Esophagus muscularis mucosa (tissue), 4 donors: ENCODE measurements around the gene NHLRC2. TPM values are rescaled to one million over a fixed set of nuclear protein-coding genes. Genes with fewer than 3 reads are reported as not detected.

Source experiments
- DNase-seq: peaks from one replicate; pipeline ENCODE4 v3.0.0-alpha.2; 2017; ENCODE audit errors: extremely low spot score
- H3K27ac ChIP-seq, 4 donors: fragments of 200-600 bp; sonication (generic); replicated peaks in 1 of 4; 1 replicate in 3 of 4; 2 replicates in 1 of 4; pipeline ENCODE4 v1.5.1; 2016 to 2019; ENCODE audit warnings: mild to moderate bottlenecking in 1 of 4
- H3K27me3 ChIP-seq, 4 donors: fragments of 200-600 bp; sonication (generic); one replicate each; pipeline versions ENCODE4 v1.5.1 to v1.6.0; 2016 to 2019
- H3K36me3 ChIP-seq, 4 donors: fragments of 200-600 bp; sonication (generic); one replicate each; pipeline ENCODE4 v1.5.1; 2016 to 2019
- H3K4me1 ChIP-seq, 4 donors: fragments of 200-600 bp; sonication (generic); one replicate each; pipeline ENCODE4 v1.5.1; 2016 to 2019
- H3K4me3 ChIP-seq, 4 donors: fragments of 200-600 bp; sonication (generic); 1 replicate in 2 of 4; 2 replicates in 2 of 4; pipeline ENCODE4 v1.5.1; 2016 to 2019; ENCODE audit warnings: mild to moderate bottlenecking in 4 of 4, moderate library complexity in 1 of 4
- H3K9me3 ChIP-seq, 4 donors: fragments of 200-600 bp; sonication (generic); 1 replicate in 3 of 4; 2 replicates in 1 of 4; pipeline ENCODE4 v1.5.1; 2016 to 2019
- CTCF ChIP-seq, 3 experiments: fragments of 200-600 bp in 2 of 3; fragments of 450-650 bp in 1 of 3; sonication (generic) in 2 of 3; IDR thresholded peaks; one replicate each; pipeline ENCODE4 v1.5.1; 2017 to 2019; ENCODE audit warnings: antibody characterized with exemption in 3 of 3, mild to moderate bottlenecking in 2 of 3, moderate library complexity in 1 of 3
- EP300 ChIP-seq: sonication (generic); formaldehyde crosslinking; IDR thresholded peaks from one replicate; pipeline ENCODE4 v1.6.1; 2017; ENCODE audit warnings: antibody characterized with exemption
- POLR2A ChIP-seq: fragments of 450-650 bp; IDR thresholded peaks from one replicate; pipeline ENCODE4 v1.6.1; 2017; ENCODE audit warnings: antibody characterized with exemption, moderate library complexity, mild to moderate bottlenecking, low read depth
- POLR2AphosphoS5 ChIP-seq, 2 donors: sonication (generic); formaldehyde crosslinking; IDR thresholded peaks; one replicate each; pipeline ENCODE4 v1.6.1; 2017; ENCODE audit warnings: antibody characterized with exemption in 2 of 2
- WGBS: methylation state at CpG from one replicate; pipeline ENCODE4 v1.1.5; 2018; 5-methylcytosine and 5-hydroxymethylcytosine counted together
- intact Hi-C: fragments of 100-400 bp; cut with DNase I; formaldehyde crosslinking; loops from one replicate; pipeline ENCODE4 v1.15.1; 2023
- total RNA-seq, 4 donors: library from RNA; depleted of rRNA; stranded (reverse); fragments of >200 nt; gene quantifications; one replicate each; pipeline versions ENCODE4 v1.1.0 to v1.2.1, GENCODE V29; 2016

Gene NHLRC2
- total RNA-seq, 4 donors from 2014 or later = 30.6 to 59.4 (median 40.3) TPM

GRCh38 chr10:113879691-113880090 lies 25.2 kb downstream of the NHLRC2 start:
- Histone ChIP-seq H3K27me3 (no peaks in the 10 kb centered on the region), H3K27ac (no peak overlapping the region), H3K4me3 (no peak overlapping the region), H3K4me1 (peaks cover 0 to 5% (median 3%) of the 10 kb centered on the region in 4 donors), H3K9me3 (no peaks in the 10 kb centered on the region), H3K36me3 (peaks cover 0 to 22% (median 10%) of the 10 kb centered on the region in 4 donors)
- TF ChIP-seq POLR2A (no peak), EP300 (no peak), POLR2AphosphoS5 (IDR thresholded peaks at IDR 0.05) (no peak), CTCF (IDR thresholded peaks at IDR 0.05) (no peak)
- intact Hi-C loops = no loop called here
- WGBS = 76% methylated on average over 2 of the region's 2 CpGs
- DNase-seq = no peak

GRCh38 chr10:113880236-113880635 lies 25.8 kb downstream of the NHLRC2 start:
- TF ChIP-seq POLR2AphosphoS5 (IDR thresholded peaks at IDR 0.05) (no peak), CTCF (IDR thresholded peaks at IDR 0.05) (no peak), EP300 (no peak), POLR2A (no peak)
- H3K36me3 ChIP-seq = peaks cover 0 to 27% (median 13%) of the 10 kb centered on the region in 4 donors
- peaks cover 0 to 4% (median 1%) of the 10 kb centered on the region in 4 donors for H3K4me1 ChIP-seq
- H3K27ac ChIP-seq = no peak overlapping the region
- no peak for DNase-seq
- H3K27me3 ChIP-seq = no peaks in the 10 kb centered on the region
- WGBS = 88% methylated on average over 1 of the region's 1 CpG
- intact Hi-C loops = no loop called here
- H3K4me3 ChIP-seq = no peak overlapping the region
- no peaks in the 10 kb centered on the region for H3K9me3 ChIP-seq

- TF ChIP-seq POLR2A (no peak), EP300 (no peak), POLR2AphosphoS5 (IDR thresholded peaks at IDR 0.05) (no peak), CTCF (IDR thresholded peaks at IDR 0.05) (no peak)
- Histone ChIP-seq H3K27me3 (no peaks in the 10 kb centered on the region), H3K4me3 (no peak overlapping the region), H3K27ac (no peak overlapping the region), H3K4me1 (no peaks in the 10 kb centered on the region), H3K36me3 (peaks cover 0 to 39% (median 19%) of the 10 kb centered on the region in 4 donors), H3K9me3 (no peaks in the 10 kb centered on the region)
- 97% methylated on average over 2 of the region's 2 CpGs for WGBS
- intact Hi-C loops = no loop called here
- DNase-seq = no peak
These were observed 27.8 kb downstream of the NHLRC2 start for GRCh38 chr10:113882240-113882639.

GRCh38 chr10:113889911-113890310 lies 35.5 kb downstream of the NHLRC2 start:
- peaks cover 18 to 39% (median 33%) of the 10 kb centered on the region in 4 donors for H3K4me1 ChIP-seq
- TF ChIP-seq CTCF (IDR thresholded peaks at IDR 0.05) (no peak), POLR2A (no peak), POLR2AphosphoS5 (IDR thresholded peaks at IDR 0.05) (no peak)
- no peaks in the 10 kb centered on the region for H3K9me3 ChIP-seq
- H3K36me3 ChIP-seq = peaks cover 0 to 30% (median 15%) of the 10 kb centered on the region in 4 donors
- no peak for DNase-seq
- H3K27me3 ChIP-seq = no peaks in the 10 kb centered on the region
- intact Hi-C loops = loop anchor here (10.0 kb wide), 1 partner anchor 215 kb away; no protein-coding TSS in a partner anchor
- H3K27ac ChIP-seq = no peak overlapping the region
- H3K4me3 ChIP-seq = no peak overlapping the region
- 72% methylated on average over 2 of the region's 2 CpGs for WGBS

GRCh38 chr10:113890769-113891168 lies 36.3 kb downstream of the NHLRC2 start:
- intact Hi-C loops = loop anchor here (10.0 kb wide), 1 partner anchor 214 kb away; no protein-coding TSS in a partner anchor
- no peak for DNase-seq
- Histone ChIP-seq H3K4me1 (peaks cover 18 to 43% (median 34%) of the 10 kb centered on the region in 4 donors), H3K9me3 (no peaks in the 10 kb centered on the region), H3K4me3 (no peak overlapping the region), H3K36me3 (peaks cover 0 to 21% (median 11%) of the 10 kb centered on the region in 4 donors), H3K27ac (no peak overlapping the region), H3K27me3 (no peaks in the 10 kb centered on the region)
- no peak for TF ChIP-seq POLR2AphosphoS5 (IDR thresholded peaks at IDR 0.05)
- no peak for TF ChIP-seq EP300
- no peak for TF ChIP-seq CTCF (IDR thresholded peaks at IDR 0.05)
- no peak for TF ChIP-seq POLR2A
- WGBS = 81% methylated on average over 4 of the region's 4 CpGs
